HG02970 (cell line): Measurements from ENCODE around the gene MOAP1.
"Not testable (repeated sequence)": the region's sequence is repeated elsewhere in the genome, so short reads cannot be mapped to it uniquely, and the experiment has no call there.

Source experiments
- ATAC-seq: cut with Tn5 transposase; IDR thresholded peaks from one replicate; pipeline ENCODE4 v1.9.1; 2021; ENCODE audit warnings: mild to moderate bottlenecking, moderate library complexity, moderate number of reproducible peaks; ENCODE audit not compliant: unreplicated experiment, low FRiP score

Gene MOAP1

GRCh38 chr14:93184391-93185348, at the start of gene MOAP1, which contains the start of gene LYSET:
Gene MOAP1 (minus strand): TSS chr14:93184897. CDS start chr14:93184242, 655 bp downstream.
Gene LYSET (plus strand): TSS chr14:93185317. CDS start chr14:93185406, 89 bp downstream.
- ATAC-seq: peak; percentile 88

- ATAC-seq: not testable (repeated sequence)
Observed at GRCh38 chr14:93233078-93233477, 48.4 kb upstream of the MOAP1 start.

- no peak for ATAC-seq
Observed at GRCh38 chr14:93232159-93232558, 47.5 kb upstream of the MOAP1 start.

- no peak for ATAC-seq
Observed at GRCh38 chr14:93231129-93231979, 46.7 kb upstream of the MOAP1 start.

GRCh38 chr14:93230539-93230938, 45.8 kb upstream of the MOAP1 start:
- no peak for ATAC-seq

GRCh38 chr14:93228550-93228949, 43.9 kb upstream of the MOAP1 start:
- ATAC-seq: no peak

GRCh38 chr14:93223565-93223964, 38.9 kb upstream of the MOAP1 start:
- no peak for ATAC-seq

GRCh38 chr14:93220509-93220908, 35.8 kb upstream of the MOAP1 start:
- ATAC-seq: no peak

- no peak for ATAC-seq
Observed at GRCh38 chr14:93219103-93219726, 34.5 kb upstream of the MOAP1 start.

- ATAC-seq: no peak
Observed at GRCh38 chr14:93214598-93214997, 29.9 kb upstream of the MOAP1 start.

GRCh38 chr14:93212432-93212831, 27.7 kb upstream of the MOAP1 start:
- no peak for ATAC-seq

GRCh38 chr14:93207468-93208308, 23.0 kb upstream of the MOAP1 start:
- ATAC-seq: peak; percentile 32

- ATAC-seq: peak; percentile 86
Observed at GRCh38 chr14:93206793-93207467, 22.2 kb upstream of the MOAP1 start, which contains the start of the genes GON7 and UBR7. Gene GON7 (minus strand): TSS chr14:93207065. CDS start chr14:93207037, 28 bp downstream. Gene UBR7 (plus strand): TSS chr14:93207256. CDS start chr14:93207292, 36 bp downstream.

GRCh38 chr14:93201155-93201704, 16.5 kb upstream of the MOAP1 start:
- no peak for ATAC-seq

- ATAC-seq: no peak
Observed at GRCh38 chr14:93200553-93200952, 15.9 kb upstream of the MOAP1 start.

GRCh38 chr14:93199031-93199430, 14.3 kb upstream of the MOAP1 start:
- ATAC-seq: no peak

- ATAC-seq: no peak
Observed at GRCh38 chr14:93195316-93195999, 10.8 kb upstream of the MOAP1 start.

GRCh38 chr14:93186956-93187355, 2.3 kb upstream of the MOAP1 start:
- ATAC-seq: no peak
